ENCODE results near the gene C10orf71.

C10orf71 gene

DNA sequence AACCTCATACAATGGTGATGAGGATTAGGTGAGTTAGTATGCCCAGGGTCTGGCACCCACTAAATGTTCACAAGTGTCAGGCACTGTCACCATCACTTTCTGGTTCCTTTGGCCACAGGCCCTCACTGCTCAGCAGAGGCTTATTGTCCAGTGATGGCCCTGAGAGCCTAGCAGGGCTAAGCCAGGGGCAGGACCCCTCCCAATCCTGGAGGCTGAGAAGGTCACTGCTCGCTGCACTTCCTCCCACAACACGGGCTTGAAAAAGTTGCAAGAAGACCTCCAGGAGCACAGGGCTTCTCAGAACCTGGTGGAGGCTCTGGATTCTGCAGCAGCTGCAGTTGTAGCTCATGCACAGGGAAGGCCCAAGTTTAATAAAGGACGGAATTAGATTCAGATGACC is 48.9 kb downstream of the C10orf71 start:
- no peak for DNase-seq

DNA sequence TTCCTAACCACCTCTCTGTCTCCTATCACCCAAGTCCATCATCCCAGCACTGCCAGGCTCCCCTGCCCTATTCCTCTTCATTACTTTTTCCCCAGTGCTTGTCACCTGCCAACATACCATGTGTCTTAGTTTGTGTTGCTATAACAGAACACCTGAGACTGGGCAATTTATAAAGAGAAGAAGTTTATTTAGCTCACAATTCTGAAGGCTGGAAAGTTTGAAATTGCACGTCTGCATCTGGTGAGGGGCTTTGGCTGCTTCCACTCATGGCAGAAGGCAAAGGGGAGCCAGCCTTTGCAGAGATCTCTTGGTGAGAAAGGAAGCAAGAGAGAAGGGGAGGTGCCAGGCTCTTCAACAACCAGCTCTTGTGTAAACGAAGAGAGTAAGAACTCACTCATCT is 49.6 kb downstream of the C10orf71 start:
- DNase-seq, result no peak

- DNase-seq, result no peak
These were observed 50.4 kb downstream of the C10orf71 start for GRCh38 chr10:49349390-49349789.

DNA sequence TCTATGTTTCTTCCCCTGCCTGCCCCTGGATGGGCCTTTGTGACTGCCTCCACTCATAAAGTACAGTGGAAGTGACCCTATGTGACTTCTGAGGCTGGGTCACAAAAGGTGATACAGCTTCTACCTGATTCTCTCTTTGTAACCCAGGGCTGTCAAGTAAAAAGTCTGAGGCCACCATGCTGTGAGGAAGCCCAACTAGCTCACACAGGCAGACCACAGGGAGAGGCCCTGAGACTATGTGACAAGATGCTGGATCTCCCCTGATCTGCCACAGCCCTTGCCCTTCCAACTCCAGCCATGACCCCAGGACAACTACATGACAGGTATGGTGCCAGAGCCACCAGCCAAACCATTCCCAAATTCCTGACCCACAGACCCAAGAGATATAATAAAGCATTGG is 51.2 kb downstream of the C10orf71 start:
- no peak for DNase-seq

- no peak for DNase-seq
These were observed 52.0 kb downstream of the C10orf71 start for GRCh38 chr10:49350846-49351532.

DNA sequence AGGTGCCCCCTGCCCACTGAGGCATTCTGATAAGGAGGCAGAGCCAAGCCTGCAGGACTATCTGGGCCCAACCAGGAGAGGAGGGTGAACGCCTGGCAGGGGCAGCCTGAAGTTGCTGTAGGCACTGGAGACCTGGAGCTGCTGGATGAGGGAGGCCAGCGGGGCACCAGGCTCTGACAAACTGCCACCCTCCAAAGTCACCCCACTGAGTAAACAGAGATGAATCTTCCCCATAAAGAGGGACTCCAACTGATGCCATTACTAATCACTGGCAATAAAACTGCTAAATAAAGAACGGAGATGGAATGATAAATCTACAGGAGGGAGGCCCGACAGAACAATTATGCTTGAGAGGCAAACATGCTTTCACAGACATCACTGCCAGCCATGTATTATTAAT is 52.7 kb downstream of the C10orf71 start:
- no peak for DNase-seq

DNA sequence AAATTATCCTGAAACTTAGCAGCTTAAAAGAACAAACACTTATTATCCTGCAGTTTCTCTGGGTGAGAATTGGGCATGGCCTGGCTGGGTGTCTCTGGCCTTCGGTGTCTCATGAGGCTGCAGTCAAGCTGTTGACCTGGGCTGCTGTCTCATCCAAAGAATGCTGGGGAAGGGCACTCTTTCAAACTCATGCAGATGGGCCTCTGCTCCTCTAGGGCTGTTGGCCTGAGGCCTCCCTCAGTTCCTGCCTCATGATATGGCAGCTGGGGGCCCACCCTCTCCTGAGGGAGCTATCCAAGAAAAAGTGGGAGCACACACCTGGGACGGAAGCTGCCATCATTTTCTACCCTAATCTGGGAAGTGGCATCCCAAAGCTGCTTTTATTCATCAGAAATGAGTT is 53.4 kb downstream of the C10orf71 start:
- DNase-seq, result no peak

- DNase-seq, result no peak
These were observed 54.3 kb downstream of the C10orf71 start for GRCh38 chr10:49353026-49353894.

DNA sequence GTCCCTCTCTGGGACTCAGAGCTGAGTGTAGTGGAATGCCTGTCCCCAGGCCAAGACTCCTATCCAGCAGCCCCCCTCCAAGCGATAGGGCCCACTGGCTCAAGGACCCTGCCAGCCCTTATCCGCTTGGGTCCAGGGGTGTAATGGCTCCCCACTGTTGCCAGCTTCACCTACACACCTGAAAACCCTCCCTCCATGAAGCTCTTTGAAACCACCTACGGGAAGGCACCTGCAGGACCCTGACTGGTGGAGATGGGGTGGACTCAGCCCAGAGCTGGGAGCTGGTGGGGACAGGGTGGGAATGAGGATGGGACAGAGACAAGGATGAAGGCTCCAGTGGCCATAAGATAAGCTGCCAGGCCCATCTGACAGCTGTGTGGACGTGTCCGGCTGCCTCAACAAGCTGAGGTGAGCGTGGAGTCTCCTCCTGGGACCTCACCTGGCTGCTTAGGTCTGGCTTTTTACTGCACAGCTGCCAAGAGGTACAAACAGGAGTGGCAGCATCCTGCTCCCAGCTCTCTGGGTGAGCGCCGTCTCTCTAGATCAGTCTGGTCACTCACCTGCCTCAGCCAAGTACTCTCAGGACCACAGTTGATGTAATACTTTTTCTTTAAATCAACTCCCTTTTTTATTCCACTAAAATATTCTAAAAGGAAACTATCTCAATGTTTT is 55.1 kb downstream of the C10orf71 start:
- no peak for DNase-seq

GRCh38 chr10:49354593-49354992 is 55.6 kb downstream of the C10orf71 start:
- DNase-seq, result no peak

DNA sequence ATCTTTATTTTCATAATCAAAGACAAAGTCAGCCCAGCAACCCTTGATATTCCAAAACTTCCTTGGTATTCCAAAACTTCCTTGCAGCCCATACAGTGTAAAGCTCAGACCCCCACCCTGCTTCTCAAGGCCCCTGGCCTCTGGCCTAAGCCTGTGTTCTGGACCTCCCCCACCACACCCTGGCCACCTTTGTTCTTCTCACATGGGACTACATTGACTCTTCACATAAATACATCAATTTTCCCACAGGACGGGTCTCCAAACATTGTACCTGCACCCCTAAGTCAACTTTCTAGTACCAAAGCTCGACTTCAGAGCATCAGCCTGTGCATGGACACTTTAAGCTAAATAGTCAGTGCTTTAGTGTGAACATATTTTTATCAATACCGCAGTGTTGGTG is 56.3 kb downstream of the C10orf71 start:
- DNase-seq, result no peak

GRCh38 chr10:49356181-49356580 is 57.2 kb downstream of the C10orf71 start:
- DNase-seq, result no peak

DNA sequence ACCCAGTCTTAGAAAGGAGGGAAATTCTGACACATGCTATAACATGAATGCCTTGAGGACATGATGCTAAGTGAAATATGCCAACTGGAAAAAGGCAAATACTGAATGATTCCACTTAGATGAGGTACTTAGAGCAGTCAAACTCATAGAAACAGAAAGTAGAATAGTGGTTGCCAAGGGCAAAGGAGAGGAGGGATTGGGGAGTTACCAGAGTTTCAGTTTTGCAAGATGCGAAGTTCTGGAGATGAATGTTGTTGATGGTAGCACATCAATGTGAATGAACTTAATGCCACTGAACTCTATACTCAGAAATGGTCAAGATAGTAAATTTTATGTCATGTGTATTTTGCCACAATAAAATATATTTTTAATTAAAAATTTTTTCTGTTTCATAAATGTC is 58.0 kb downstream of the C10orf71 start:
- no peak for DNase-seq

DNA sequence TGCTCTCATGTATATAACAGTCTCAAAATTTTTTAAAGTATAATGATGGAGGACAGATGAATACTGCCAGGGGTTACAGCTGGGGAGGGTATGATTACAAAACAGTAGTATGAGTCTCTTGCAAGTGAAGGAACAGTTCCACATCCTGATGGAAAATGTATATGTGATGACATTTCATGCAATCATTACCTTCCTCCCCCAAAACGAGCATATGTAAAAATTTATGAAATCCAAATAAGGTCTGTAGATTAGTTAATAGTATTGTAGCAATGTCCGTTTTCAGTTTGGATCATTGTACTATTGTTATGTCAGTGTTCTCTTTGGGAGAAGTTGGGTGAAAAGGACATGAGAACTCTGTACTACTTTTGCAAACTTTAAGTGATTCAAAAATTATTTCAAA is 58.9 kb downstream of the C10orf71 start:
- no peak for DNase-seq

DNA sequence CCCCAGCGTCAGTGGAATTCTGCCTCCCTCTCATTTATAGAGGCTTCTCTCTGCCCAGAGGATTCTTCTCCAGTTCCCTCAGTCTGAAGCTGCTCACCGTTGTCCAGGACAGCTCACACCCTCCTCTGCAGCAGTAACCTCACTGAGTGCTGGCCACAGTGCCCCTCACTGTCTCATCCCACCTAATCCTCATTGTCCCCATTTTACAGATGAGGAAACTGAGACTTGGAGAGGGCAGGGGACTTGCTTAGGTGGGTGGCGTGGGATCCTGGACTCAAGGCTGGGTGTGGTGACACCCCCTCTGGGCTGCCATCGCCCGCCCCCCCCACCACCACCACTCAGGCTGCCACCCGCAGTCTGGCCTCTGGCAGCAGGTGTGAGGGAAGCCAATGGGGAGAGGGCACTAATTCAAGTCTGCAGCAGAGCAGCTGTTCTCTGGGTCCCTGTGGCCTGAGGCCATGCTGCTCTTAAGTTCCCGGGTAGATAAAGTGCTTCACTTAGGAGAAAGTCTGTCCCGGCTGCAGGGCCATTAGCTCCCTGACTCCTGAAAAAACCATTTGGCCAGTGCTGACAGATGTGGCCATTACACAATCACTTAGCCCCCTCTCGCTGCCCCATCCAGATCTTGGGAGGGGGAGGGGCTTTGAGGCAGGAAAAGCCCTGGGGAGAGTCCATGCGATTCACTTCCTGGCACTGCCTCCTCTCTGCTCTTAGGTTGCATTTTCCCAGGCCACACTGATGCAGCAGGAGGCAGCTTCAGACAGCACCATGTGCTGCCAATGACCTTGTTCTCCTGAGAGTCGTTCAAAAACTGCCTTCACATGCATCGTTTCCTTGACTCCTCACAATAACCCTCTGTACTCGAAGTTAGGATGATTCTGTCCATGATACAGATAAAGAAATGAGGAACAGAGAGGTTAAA is 60.6 kb downstream of the C10orf71 start:
- DNase-seq, result no peak

DNA sequence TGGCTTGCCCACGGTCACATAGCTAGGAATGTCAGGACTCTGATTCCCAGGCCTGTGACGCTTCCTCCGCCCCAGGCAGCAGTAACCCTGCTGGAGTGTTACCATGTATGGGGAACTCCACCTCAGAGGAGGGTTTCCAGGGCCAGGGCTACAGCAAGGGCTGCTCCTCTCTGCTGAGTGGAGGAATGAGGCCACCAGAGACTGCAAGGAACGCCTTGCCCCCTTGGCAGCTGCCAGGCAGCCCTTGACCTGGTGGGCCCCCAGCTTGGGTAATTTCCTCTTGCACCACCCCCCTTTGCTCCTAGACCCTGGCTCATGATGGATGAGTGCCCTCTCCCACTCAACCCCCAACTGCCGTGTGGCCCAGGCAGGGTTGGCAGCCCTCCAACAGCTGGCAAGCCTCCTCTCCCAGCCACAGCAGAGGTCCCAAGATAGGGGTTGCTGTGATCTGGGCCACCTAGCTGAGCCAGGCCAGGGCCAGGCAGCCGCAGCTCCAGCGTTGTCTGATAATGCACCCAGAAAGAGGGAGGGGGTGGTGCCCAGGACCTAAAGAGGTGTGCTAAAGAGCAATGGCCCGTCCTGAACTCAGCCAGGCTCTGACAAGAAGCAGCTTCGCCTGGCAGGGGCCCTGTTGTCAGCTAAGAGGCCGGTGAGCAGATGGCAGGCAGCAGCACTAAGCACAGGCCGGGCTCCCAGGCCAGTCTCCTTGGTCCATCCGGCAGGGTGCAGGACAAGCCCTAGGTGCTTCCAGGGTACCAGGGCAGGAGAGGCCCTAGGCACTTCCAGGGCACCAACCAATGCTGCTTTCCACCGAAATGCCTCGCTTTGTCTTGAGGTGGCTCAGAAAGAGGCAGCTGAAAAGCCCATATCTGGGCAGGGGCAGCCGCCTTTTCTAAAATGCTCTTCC is 61.6 kb downstream of the C10orf71 start:
- no peak for DNase-seq

DNA sequence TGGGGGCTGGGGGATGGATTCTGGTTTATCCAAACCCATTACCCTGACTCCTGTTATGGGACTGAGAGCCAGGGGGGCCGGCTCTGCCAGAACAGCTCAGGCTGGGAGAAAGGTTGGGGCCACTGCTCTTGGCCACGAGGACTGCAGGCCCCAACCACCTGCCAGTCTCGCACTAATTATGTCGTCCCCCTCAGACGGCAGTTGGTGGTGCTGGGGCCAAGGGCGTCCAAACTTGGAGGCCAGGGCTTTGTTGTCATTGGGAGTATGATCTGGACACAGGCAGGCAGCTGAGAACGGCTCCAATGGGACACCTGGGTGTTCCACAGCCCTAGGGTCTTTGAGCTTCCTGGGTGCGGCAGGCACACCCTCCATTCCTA is 62.2 kb downstream of the C10orf71 start:
- DNase-seq, result no peak

DNA sequence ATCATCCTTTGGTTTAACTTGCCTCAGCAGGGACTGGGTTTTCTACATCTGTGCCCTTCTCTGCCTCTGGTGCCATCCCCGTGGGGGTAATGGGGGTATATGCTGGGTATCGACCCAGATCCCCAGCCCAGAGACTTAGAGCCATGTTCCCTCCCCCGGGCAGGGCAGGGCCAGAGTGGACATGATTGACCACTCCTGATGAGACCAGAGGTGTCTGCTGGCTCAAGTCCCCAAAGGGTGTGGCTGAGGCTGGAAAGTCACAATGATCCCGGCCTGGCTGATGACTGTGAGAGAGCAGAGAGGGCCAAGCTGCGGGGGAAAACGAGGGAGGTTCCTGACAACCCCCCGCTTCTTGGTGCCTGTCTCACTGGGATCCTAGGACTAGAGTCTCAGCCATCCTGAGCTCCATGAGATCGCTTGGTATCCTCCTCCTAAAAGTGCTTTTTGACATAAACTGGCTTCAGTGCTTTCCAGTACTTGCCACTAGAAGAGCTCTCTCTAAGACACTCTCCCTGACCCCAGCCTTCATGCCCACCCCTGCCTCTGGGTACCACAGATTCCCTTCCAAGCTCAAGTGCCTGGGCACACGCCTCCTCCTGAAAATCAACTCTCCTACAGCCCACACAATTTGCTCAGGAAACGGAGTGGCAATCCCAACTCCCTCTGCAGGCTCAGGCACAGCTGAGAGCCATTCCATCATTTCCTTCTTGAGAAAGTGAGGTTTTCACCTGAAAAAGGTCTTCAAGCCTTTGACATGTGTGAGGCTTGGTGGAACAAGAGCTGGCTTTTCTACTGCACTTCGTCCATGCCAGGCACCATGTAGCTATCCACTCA is 63.0 kb downstream of the C10orf71 start:
- no peak for DNase-seq

DNA sequence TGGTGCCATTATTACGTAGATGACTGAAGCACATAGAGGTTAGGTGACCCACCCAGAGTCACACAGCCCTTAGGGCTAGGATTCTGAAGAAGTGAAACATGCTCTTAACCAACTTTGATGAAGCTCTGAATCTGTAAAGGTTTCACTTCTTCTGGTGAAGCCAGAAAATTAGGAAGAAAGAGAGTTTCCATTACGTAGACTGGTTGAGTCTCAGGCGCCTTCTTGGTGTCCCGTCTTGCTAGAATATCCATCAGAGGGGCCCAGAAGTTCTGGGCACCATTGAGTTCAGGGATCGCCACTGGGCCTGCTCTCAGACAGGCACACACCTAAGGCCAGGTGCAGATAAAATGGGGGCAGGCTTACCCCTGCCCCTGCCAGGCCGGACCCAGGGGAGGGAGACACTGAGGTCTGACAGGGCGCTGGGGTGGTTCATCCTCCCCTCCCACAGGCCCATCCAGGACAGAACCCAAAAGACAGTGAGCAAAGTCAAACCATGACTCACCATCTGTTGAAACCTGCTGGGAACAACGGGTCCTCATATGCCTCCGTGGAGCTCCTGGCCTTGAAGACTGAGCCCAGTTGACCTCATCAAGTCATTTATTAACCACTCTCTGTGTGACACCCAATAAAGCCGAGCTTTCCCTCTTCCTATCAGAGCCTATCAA is 63.8 kb downstream of the C10orf71 start:
- no peak for DNase-seq
